NCI-H2029 (cell line): ENCODE results near the gene PCDHA4.

ENCODE experiments used
- DNase-seq: peaks from one replicate; lab custom pipeline; 2025; lab: John Stamatoyannopoulos, UW

The PCDHA4 gene

DNA sequence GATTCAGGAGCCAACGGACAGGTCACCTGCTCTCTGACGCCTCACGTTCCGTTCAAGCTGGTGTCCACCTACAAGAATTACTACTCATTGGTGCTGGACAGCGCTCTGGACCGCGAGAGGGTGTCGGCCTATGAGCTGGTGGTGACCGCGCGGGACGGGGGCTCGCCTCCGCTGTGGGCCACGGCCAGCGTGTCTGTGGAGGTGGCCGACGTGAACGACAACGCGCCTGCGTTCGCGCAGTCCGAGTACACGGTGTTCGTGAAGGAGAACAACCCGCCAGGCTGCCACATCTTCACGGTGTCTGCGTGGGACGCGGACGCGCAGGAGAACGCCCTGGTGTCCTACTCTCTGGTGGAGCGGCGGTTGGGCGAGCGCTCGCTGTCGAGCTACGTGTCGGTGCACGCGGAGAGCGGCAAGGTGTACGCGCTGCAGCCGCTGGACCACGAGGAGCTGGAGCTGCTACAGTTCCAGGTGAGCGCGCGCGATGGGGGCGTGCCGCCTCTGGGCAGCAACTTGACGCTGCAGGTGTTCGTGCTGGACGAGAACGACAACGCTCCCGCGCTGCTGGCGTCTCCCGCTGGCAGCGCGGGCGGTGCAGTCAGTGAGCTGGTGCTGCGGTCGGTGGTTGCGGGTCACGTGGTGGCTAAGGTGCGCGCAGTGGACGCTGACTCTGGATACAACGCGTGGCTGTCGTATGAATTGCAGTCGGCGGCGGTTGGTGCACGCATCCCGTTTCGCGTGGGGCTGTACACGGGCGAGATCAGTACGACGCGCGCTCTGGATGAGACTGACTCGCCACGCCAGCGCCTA, 50.5 kb downstream of the PCDHA4 start:
- DNase-seq: no peak

DNA sequence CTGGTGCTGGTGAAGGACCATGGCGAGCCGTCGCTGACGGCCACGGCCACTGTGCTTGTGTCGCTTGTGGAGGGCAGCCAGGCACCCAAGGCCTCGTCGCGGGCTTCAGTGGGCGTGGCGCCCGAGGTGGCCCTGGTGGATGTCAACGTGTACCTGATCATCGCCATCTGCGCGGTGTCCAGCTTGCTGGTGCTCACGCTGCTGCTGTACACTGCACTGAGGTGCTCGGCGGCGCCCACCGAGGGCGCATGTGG, 51.0 kb downstream of the PCDHA4 start:
- no peak for DNase-seq

DNA sequence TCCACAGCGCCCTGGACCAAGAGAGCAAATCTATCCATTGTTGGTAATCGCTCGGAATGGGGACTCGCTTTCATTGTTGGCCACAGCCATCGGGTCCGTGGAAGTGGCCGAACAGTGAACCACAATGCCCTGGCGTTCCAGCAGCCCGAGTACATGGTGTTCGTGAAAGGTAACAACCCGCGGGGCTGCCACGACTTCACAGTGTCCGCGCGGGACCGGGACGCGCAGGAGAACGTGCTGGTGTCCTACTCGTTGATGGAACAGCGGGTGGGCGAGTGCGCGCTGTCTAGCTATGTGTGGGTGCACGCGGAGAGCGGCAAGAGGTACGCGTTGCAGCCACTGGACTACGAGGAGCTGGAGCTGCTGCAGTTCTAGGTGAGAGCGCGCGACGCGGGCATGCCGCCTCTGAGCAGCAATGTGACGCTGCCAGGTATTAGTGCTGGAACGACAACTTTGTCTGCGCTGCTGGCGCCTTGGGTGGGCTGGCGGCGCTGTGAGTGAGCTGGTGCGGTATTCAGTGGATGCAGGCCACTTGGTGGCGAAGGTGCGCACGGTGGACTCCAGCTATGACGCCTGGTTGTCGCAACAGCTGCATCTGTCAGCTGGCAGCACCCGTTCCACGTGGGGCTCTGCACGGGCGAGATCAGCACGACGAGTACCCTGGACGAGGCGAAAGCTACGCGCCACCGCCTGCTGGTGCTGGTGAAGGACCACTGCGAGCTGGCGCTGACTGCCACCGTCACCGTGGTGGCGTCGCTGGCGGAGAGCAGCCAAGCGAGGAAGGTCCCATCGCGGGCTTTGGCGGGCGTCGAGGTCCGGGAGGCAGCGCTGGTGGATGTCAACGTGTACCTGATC, 55.8 kb downstream of the PCDHA4 start:
- no peak for DNase-seq
